ENCODE results near the gene TSPAN18. TPM values are rescaled to one million over a fixed set of nuclear protein-coding genes. Genes with fewer than 3 reads are reported as not detected.

The TSPAN18 gene
- total RNA-seq, 1 donor from 2014 or later, result 717 TPM

GRCh38 chr11:44747836-44748235, 21.1 kb downstream of the TSPAN18 start:
- H3K27ac Mint-ChIP-seq (ENCODE audit: unreplicated experiment), result peak overlapping the region; percentile 32

GRCh38 chr11:44748606-44749005, 21.8 kb downstream of the TSPAN18 start:
- H3K9me3 Mint-ChIP-seq (ENCODE audit: unreplicated experiment), result no peaks in the 10 kb centered on the region
- peaks cover 49% of the 10 kb centered on the region for H3K36me3 Mint-ChIP-seq (ENCODE audit: low read depth, unreplicated experiment)
- H3K27ac Mint-ChIP-seq (ENCODE audit: unreplicated experiment), result peak overlapping the region; percentile 78
- peak overlapping the region; percentile 35 for H3K4me3 Mint-ChIP-seq (ENCODE audit: unreplicated experiment)
- TF ChIP-seq CTCF (IDR thresholded peaks at IDR 0.05; ENCODE audit: unreplicated experiment), result no peak
- H3K4me1 Mint-ChIP-seq (ENCODE audit: unreplicated experiment), result peaks cover 85% of the 10 kb centered on the region
- DNase-seq (ENCODE audit: low spot score), result no peak
- H3K27me3 Mint-ChIP-seq (ENCODE audit: unreplicated experiment), result peaks cover 8% of the 10 kb centered on the region

More at GRCh38 chr11:44747836-44748235, 21.1 kb downstream of the TSPAN18 start:
- TF ChIP-seq CTCF (IDR thresholded peaks at IDR 0.05; ENCODE audit: unreplicated experiment), result no peak
- Mint-ChIP-seq H3K9me3 (ENCODE audit: unreplicated experiment) (no peaks in the 10 kb centered on the region), H3K4me3 (ENCODE audit: unreplicated experiment) (peak overlapping the region; percentile 24), H3K27me3 (ENCODE audit: unreplicated experiment) (peaks cover 10% of the 10 kb centered on the region), H3K36me3 (ENCODE audit: low read depth, unreplicated experiment) (peaks cover 45% of the 10 kb centered on the region), H3K4me1 (ENCODE audit: unreplicated experiment) (peaks cover 87% of the 10 kb centered on the region)
- no peak for DNase-seq (ENCODE audit: low spot score)

- no peak for TF ChIP-seq CTCF (IDR thresholded peaks at IDR 0.05; ENCODE audit: unreplicated experiment)
- DNase-seq (ENCODE audit: low spot score), result no peak
- Mint-ChIP-seq H3K27ac (ENCODE audit: unreplicated experiment) (no peak overlapping the region), H3K36me3 (ENCODE audit: low read depth, unreplicated experiment) (peaks cover 51% of the 10 kb centered on the region), H3K27me3 (ENCODE audit: unreplicated experiment) (peaks cover 8% of the 10 kb centered on the region), H3K4me1 (ENCODE audit: unreplicated experiment) (peaks cover 85% of the 10 kb centered on the region), H3K9me3 (ENCODE audit: unreplicated experiment) (no peaks in the 10 kb centered on the region), H3K4me3 (ENCODE audit: unreplicated experiment) (peak overlapping the region; percentile 24)
Observed at GRCh38 chr11:44749189-44749588, 22.4 kb downstream of the TSPAN18 start.

- Mint-ChIP-seq H3K4me1 (ENCODE audit: unreplicated experiment) (peaks cover 84% of the 10 kb centered on the region), H3K9me3 (ENCODE audit: unreplicated experiment) (no peaks in the 10 kb centered on the region), H3K4me3 (ENCODE audit: unreplicated experiment) (no peak overlapping the region), H3K27me3 (ENCODE audit: unreplicated experiment) (peaks cover 8% of the 10 kb centered on the region), H3K36me3 (ENCODE audit: low read depth, unreplicated experiment) (peaks cover 48% of the 10 kb centered on the region), H3K27ac (ENCODE audit: unreplicated experiment) (no peak overlapping the region)
- no peak for TF ChIP-seq CTCF (IDR thresholded peaks at IDR 0.05; ENCODE audit: unreplicated experiment)
- DNase-seq (ENCODE audit: low spot score), result no peak
Observed at GRCh38 chr11:44750551-44751465, 24.0 kb downstream of the TSPAN18 start.

- Mint-ChIP-seq H3K27ac (ENCODE audit: unreplicated experiment) (no peak overlapping the region), H3K4me3 (ENCODE audit: unreplicated experiment) (peak overlapping the region; percentile 73), H3K9me3 (ENCODE audit: unreplicated experiment) (no peaks in the 10 kb centered on the region), H3K4me1 (ENCODE audit: unreplicated experiment) (peaks cover 76% of the 10 kb centered on the region), H3K36me3 (ENCODE audit: low read depth, unreplicated experiment) (peaks cover 43% of the 10 kb centered on the region), H3K27me3 (ENCODE audit: unreplicated experiment) (peaks cover 7% of the 10 kb centered on the region)
- TF ChIP-seq CTCF (IDR thresholded peaks at IDR 0.05; ENCODE audit: unreplicated experiment), result no peak
- DNase-seq (ENCODE audit: low spot score), result no peak
Observed at GRCh38 chr11:44752300-44752699, 25.5 kb downstream of the TSPAN18 start.
